GM12878 (cell line): ENCODE results near the gene THRB. TPM values are rescaled to one million over a fixed set of nuclear protein-coding genes. Genes with fewer than 3 reads are reported as not detected.

Experiments used
- ATAC-seq: fragments of 200-7000 bp; cut with Tn5 transposase; 3 replicates; pipeline ENCODE4 v1.9.1; 2020; ENCODE audit warnings: mild to moderate bottlenecking, moderate library complexity
- BruUV-seq: library from RNA; stranded (reverse); fragments of 400-500 nt; replicated peaks from 2 replicates; lab custom pipeline; 2021; lab: Mats Ljungman, UMichigan
- CTCF ChIA-PET: fragments of 300-600 bp; sonication (Branson Sonifier 250); formaldehyde crosslinking; extraction: SDS; loops from one replicate; lab custom pipeline; 2021; ENCODE audit warnings: inconsistent platforms; lab: Yijun Ruan, JAX
- POLR2A ChIA-PET: fragments of 350-600 bp; formaldehyde crosslinking; extraction: SDS; loops from one replicate; lab custom pipeline; 2021; ENCODE audit warnings: inconsistent platforms; lab: Charles Lee
- RAD21 ChIA-PET: fragments of 300-600 bp; sonication (Branson Sonifier 250); formaldehyde crosslinking; loops from one replicate; lab custom pipeline; 2023; ENCODE audit warnings: antibody characterized with exemption; ENCODE audit not compliant: unreplicated experiment; lab: Charles Lee
- SMC1A ChIA-PET: fragments of 300-600 bp; sonication (Branson Sonifier 250); formaldehyde crosslinking; loops from one replicate; lab custom pipeline; 2023; ENCODE audit not compliant: unreplicated experiment, uncharacterized antibody; lab: Charles Lee
- DNase-seq: peaks from one replicate; pipeline ENCODE4 v3.0.0-alpha.2; 2011; ENCODE audit warnings: low read depth, low spot score
- FAIRE-seq: peaks from 3 replicates; lab custom pipeline; 2011; peaks lifted over from hg19 to GRCh38; lab: Jason Lieb, UNC
- H2AFZ ChIP-seq: 2 replicates; pipeline ENCODE4 v1.6.0; 2011; ENCODE audit warnings: low read depth, low read length, control low read depth; ENCODE audit not compliant: control insufficient read depth
- H3K27ac ChIP-seq: 2 replicates; pipeline ENCODE4 v1.5.1; 2011; ENCODE audit warnings: control low read depth; ENCODE audit not compliant: control insufficient read depth, insufficient read depth
- H3K27me3 ChIP-seq, 2 experiments: replicated peaks in 1 of 2; 2 replicates each; pipeline versions ENCODE4 v1.6.0 to v1.6.1; 2011; ENCODE audit warnings: low read length in 1 of 2; ENCODE audit not compliant: control insufficient read depth in 2 of 2, insufficient read depth in 2 of 2
- H3K36me3 ChIP-seq, 2 experiments: 2 replicates each; pipeline ENCODE4 v1.5.1; 2011; ENCODE audit warnings: low read length in 1 of 2; ENCODE audit not compliant: control insufficient read depth in 2 of 2, insufficient read depth in 2 of 2
- H3K4me1 ChIP-seq: 2 replicates; pipeline ENCODE4 v1.6.1; 2011; ENCODE audit warnings: mild to moderate bottlenecking, low read length, moderate library complexity, mixed read lengths; ENCODE audit not compliant: control insufficient read depth, insufficient read depth
- H3K4me2 ChIP-seq: 2 replicates; pipeline ENCODE4 v1.6.0; 2011; ENCODE audit warnings: control low read depth; ENCODE audit not compliant: control insufficient read depth, insufficient read depth
- H3K4me3 ChIP-seq: fragments of 200-600 bp; sonication (generic); 2 replicates; pipeline ENCODE4 v1.5.1; 2016
- H3K79me2 ChIP-seq: 2 replicates; pipeline ENCODE4 v1.6.0; 2011; ENCODE audit warnings: low read length; ENCODE audit not compliant: control insufficient read depth, insufficient read depth
- H3K9ac ChIP-seq: 2 replicates; pipeline ENCODE4 v1.8.0; 2011; ENCODE audit warnings: low read length, control low read depth, mixed read lengths; ENCODE audit not compliant: control insufficient read depth, insufficient read depth
- H3K9me3 ChIP-seq: replicated peaks from 3 replicates; pipeline ENCODE4 v1.5.1; 2011; ENCODE audit warnings: mild to moderate bottlenecking, low read length; ENCODE audit not compliant: control insufficient read depth, insufficient read depth
- H4K20me1 ChIP-seq: 2 replicates; pipeline ENCODE4 v1.6.0; 2011; ENCODE audit not compliant: control insufficient read depth, insufficient read depth
- CBX5 ChIP-seq: sonication (generic); IDR thresholded peaks from 2 replicates; pipeline ENCODE4 v1.6.1; 2016; ENCODE audit warnings: low read depth, moderate library complexity, mild to moderate bottlenecking, inconsistent platforms
- CHD4 ChIP-seq: fragments of 200-600 bp; sonication (generic); IDR thresholded peaks from 2 replicates; pipeline ENCODE4 v1.6.1; 2016; ENCODE audit warnings: mild to moderate bottlenecking
- GATAD2B ChIP-seq: fragments of 450-650 bp; conservative IDR thresholded peaks from 2 replicates; pipeline ENCODE4 v1.6.1; 2017; ENCODE audit warnings: low read depth, mild to moderate bottlenecking, moderate library complexity
- IRF5 ChIP-seq: fragments of 450-650 bp; IDR thresholded peaks from 2 replicates; pipeline ENCODE4 v1.6.1; 2017; ENCODE audit warnings: borderline replicate concordance
- MAX ChIP-seq: IDR thresholded peaks from 2 replicates; pipeline ENCODE4 v1.6.1; 2012; ENCODE audit warnings: low read depth, low read length, improper control_type of control experiment
- RAD21 ChIP-seq: IDR thresholded peaks from 2 replicates; pipeline ENCODE4 v1.6.1; 2011; ENCODE audit warnings: mild to moderate bottlenecking, low read depth, low read length, moderate library complexity; ENCODE audit not compliant: insufficient read depth
- SMC3 ChIP-seq: IDR thresholded peaks from 2 replicates; pipeline ENCODE4 v1.6.1; 2011; ENCODE audit warnings: low read length, improper control_type of control experiment, borderline replicate concordance
- SP1 ChIP-seq: IDR thresholded peaks from one replicate; pipeline ENCODE4 v1.6.1; 2011; ENCODE audit warnings: low read depth, low read length
- ZNF24 ChIP-seq: fragments of 450-650 bp; IDR thresholded peaks from 2 replicates; pipeline ENCODE4 v1.6.1; 2017; ENCODE audit warnings: antibody characterized with exemption, mild to moderate bottlenecking
- ZNF622 ChIP-seq: fragments of 450-650 bp; IDR thresholded peaks from 2 replicates; pipeline ENCODE4 v1.6.1; 2017; ENCODE audit warnings: mild to moderate bottlenecking, inconsistent platforms
- WGBS: methylation state at CpG from one replicate; pipeline ENCODE4 v1.1.6; 2016; ENCODE audit warnings: low lambda C conversion rate; ENCODE audit not compliant: insufficient replicate concordance, insufficient coverage; ENCODE audit errors: missing lambda C conversion rate; 5-methylcytosine and 5-hydroxymethylcytosine counted together
- in situ Hi-C: fragments of 300-500 bp; cut with MboI; formaldehyde crosslinking; loops from 9 replicates; pipeline ENCODE4 v1.14.3; 2018; ENCODE audit warnings: mixed read lengths
- intact Hi-C: fragments of 100-400 bp; cut with micrococcal nuclease; formaldehyde crosslinking; loops from one replicate; pipeline ENCODE4 v1.14.2; 2022; ENCODE audit not compliant: unreplicated experiment
- polyA plus RNA-seq, 11 experiments: library from polyadenylated mRNA; depleted of rRNA in 4 of 11; unstranded in 6 of 11; stranded (reverse) in 5 of 11; fragments of >200 nt; fragmentation: Nextera tagmentation in 4 of 11; fragmentation: Illumina TruSeq in 1 of 11; extraction: Ambion mirVana in 4 of 11; extraction: Trizol in 1 of 11; gene quantifications; 1 replicate in 1 of 11; 2 replicates in 10 of 11; pipeline versions ENCODE4 v1.2.1 to v1.2.3, GENCODE V29; 2011 to 2016; ENCODE audit warnings: inconsistent platforms in 2 of 11, missing spikeins in 2 of 11, low read depth in 1 of 11
- total RNA-seq, 4 experiments: library from RNA; depleted of rRNA in 3 of 4; stranded (reverse); fragments of >200 nt in 3 of 4; fragmentation: Illumina TruSeq in 1 of 4; extraction: Trizol in 1 of 4; gene quantifications; 2 replicates each; pipeline versions ENCODE4 v1.2.1 to v1.2.3, GENCODE V29; 2013 to 2021

The THRB gene
- total and polyA plus RNA-seq, 10 of the 15 experiments (the other 5 are each of a cell fraction or from before 2014, with no cell fraction given): 0.05 TPM; not detected in 9

DNA sequence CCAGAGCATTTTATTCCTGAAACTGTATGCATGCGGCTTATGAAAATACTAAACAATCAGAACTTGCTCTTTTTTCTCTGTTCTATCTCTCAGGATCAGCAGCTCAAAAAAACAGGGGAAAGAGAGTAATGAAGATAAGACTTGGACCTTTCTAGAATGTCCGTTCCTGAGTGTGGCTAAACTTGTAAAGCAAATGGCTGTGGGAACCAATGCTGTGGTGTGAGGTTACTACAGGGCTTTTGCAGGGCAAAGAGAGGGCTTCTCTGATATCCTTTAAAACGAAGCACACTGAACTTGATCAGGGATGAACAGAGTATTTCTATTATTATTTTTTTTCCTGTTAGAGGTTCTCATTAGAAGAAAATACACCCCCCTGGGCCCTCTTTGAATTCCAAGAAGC lies 223.4 kb downstream of the THRB start:
- in situ Hi-C loops: no loop called here
- RAD21 ChIA-PET: no interaction called here
- DNase-seq (no peak), ATAC-seq (no peak), FAIRE-seq (no peak)
- BruUV-seq: no TSS peak
- Histone ChIP-seq H4K20me1 (no peaks in the 10 kb centered on the region), H3K27me3 (no peaks in the 10 kb centered on the region), H2AFZ (no peak overlapping the region), H3K9ac (no peak overlapping the region), H3K36me3 (no peaks in the 10 kb centered on the region), H3K27ac (no peak overlapping the region), H3K4me3 (no peak overlapping the region), H3K4me2 (no peak overlapping the region), H3K4me1 (no peaks in the 10 kb centered on the region), H3K9me3 (no peaks in the 10 kb centered on the region), H3K79me2 (no peaks in the 10 kb centered on the region)
- POLR2A ChIA-PET: interaction anchor here (0.6 kb wide), 1 partner anchor 766 kb away, joined by 3 read pairs; no protein-coding TSS in a partner anchor
- CTCF ChIA-PET: no interaction called here
- 24% methylated on average over 3 of the region's 3 CpGs for WGBS
- TF ChIP-seq GATAD2B (no peak), IRF5 (no peak), CBX5 (no peak), SMC3 (no peak), MAX (no peak), CHD4 (no peak), ZNF622 (no peak), SP1 (no peak), ZNF24 (no peak), RAD21 (no peak)
- intact Hi-C loops: no loop called here
- SMC1A ChIA-PET: no interaction called here
